Measurements from ENCODE around the gene CASP2.

The CASP2 gene

GRCh38 chr7:143299346-143299745 lies 11.2 kb downstream of the CASP2 start:
- peak; percentile 36 for DNase-seq

- DNase-seq = no peak
These were observed 11.7 kb downstream of the CASP2 start for GRCh38 chr7:143299840-143300239.

GRCh38 chr7:143300959-143301935 lies 13.1 kb downstream of the CASP2 start:
- peak; percentile 42 for DNase-seq

- DNase-seq = no peak
These were observed 15.6 kb downstream of the CASP2 start for GRCh38 chr7:143303733-143304132.

GRCh38 chr7:143304938-143305337 lies 16.8 kb downstream of the CASP2 start:
- no peak for DNase-seq

- peak; percentile 11 for DNase-seq
These were observed 17.4 kb downstream of the CASP2 start for GRCh38 chr7:143305423-143306070.

- DNase-seq = no peak
These were observed 20.5 kb downstream of the CASP2 start for GRCh38 chr7:143308632-143309031.

- no peak for DNase-seq
These were observed 26.0 kb downstream of the CASP2 start for GRCh38 chr7:143314127-143314526.

- DNase-seq = no peak
These were observed 27.6 kb downstream of the CASP2 start, which contains the start of gene CLCN1 for GRCh38 chr7:143315776-143316175. CLCN1 (plus strand) TSS chr7:143316111; CDS start chr7:143316213, 102 bp downstream.

GRCh38 chr7:143316492-143316891 lies 28.3 kb downstream of the CASP2 start:
- DNase-seq = no peak

- DNase-seq = no peak
These were observed 30.5 kb downstream of the CASP2 start for GRCh38 chr7:143318661-143319060.

- DNase-seq = no peak
These were observed 32.5 kb downstream of the CASP2 start for GRCh38 chr7:143320620-143321019.

GRCh38 chr7:143321242-143321641 lies 33.1 kb downstream of the CASP2 start:
- no peak for DNase-seq

- DNase-seq = no peak
These were observed 33.6 kb downstream of the CASP2 start for GRCh38 chr7:143321734-143322133.

- no peak for DNase-seq
These were observed 34.8 kb downstream of the CASP2 start for GRCh38 chr7:143322760-143323633.

GRCh38 chr7:143323653-143324052 lies 35.5 kb downstream of the CASP2 start:
- no peak for DNase-seq

- DNase-seq = no peak
These were observed 37.1 kb downstream of the CASP2 start for GRCh38 chr7:143325240-143325639.

- no peak for DNase-seq
These were observed 39.8 kb downstream of the CASP2 start for GRCh38 chr7:143327903-143328302.

GRCh38 chr7:143329471-143330170 lies 41.5 kb downstream of the CASP2 start:
- DNase-seq = no peak

GRCh38 chr7:143331179-143331801 lies 43.1 kb downstream of the CASP2 start:
- DNase-seq = peak; percentile 68

GRCh38 chr7:143334244-143334643 lies 46.1 kb downstream of the CASP2 start:
- DNase-seq = no peak

GRCh38 chr7:143337216-143337615 lies 49.1 kb downstream of the CASP2 start:
- no peak for DNase-seq
